SKM-1 (cell line): ENCODE results near the gene ILK.

Experiments
- DNase-seq: peaks from one replicate; lab custom pipeline; 2025; ENCODE audit not compliant: unreplicated experiment; lab: John Stamatoyannopoulos, UW

The ILK gene

DNA sequence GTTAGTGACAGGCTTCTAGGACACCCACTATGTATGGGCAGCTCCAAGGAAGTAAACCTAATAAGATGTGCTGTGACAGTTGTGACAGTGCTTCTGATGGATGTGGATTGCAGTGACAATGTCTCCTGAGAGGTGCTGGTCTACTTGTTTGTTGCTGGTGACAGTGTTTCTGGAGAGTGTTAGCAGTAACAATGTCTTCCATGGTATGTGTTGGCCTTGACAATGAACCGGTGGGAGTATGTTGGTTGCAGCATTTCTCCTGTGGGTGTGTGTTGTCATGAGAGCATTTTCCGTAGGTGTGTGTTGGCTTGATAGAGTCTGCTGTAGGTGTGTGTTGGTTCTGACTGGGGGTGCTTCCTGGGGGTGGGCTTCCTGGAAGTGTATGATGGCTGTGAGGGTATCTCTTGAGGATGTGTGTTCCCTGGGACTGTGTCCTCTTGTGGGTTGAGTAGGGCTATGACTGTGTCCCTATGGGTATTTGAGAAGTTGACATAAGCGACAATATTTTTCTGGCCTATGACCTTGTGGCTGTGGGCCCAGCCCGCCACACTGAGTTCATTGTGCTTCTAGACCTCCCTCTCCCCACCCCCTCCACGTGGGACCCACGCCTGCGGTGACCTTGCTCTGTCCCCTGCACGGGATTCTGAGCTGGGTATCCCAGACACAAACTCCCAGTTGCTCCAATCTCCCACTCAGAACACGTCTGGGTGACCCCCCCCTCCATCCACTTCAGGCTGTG, 50.9 kb downstream of the ILK start:
- DNase-seq = no peak

DNA sequence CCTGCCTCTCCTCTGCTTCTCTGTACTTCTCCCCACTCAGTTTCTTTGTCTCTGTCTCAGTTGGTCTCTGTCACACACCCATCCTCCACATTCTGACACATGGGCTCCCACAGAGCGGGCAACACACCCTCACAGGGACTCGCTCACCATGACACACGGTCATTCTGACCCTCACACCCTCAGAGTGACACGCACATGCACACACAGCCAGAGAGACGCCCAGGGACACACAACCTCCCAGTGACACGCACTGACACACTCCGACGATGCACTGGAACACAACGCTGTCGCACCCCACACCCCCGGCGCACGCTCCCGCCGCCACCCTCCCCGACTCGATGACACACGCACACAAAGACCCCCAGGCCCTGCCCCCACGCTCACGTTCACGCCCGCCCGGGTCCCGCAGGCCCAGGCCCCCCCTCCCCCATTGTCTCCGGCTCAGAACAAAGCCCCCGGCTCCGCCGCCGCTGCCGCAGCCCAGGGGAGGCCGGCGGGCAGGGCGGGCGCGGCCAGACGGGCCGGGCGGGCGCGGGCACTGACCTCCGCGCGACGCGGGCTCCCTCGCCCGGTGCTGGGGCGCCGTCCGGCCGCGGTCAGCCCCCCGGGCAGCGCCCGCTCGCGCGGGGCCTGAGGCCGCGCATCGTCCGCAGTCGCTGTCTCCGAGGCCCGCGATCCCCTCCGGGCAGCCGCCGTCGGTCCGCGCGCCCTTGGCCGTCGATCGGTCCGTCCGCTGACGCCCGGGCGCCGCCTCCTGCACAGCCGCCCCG, 51.6 kb downstream of the ILK start:
- DNase-seq = no peak

DNA sequence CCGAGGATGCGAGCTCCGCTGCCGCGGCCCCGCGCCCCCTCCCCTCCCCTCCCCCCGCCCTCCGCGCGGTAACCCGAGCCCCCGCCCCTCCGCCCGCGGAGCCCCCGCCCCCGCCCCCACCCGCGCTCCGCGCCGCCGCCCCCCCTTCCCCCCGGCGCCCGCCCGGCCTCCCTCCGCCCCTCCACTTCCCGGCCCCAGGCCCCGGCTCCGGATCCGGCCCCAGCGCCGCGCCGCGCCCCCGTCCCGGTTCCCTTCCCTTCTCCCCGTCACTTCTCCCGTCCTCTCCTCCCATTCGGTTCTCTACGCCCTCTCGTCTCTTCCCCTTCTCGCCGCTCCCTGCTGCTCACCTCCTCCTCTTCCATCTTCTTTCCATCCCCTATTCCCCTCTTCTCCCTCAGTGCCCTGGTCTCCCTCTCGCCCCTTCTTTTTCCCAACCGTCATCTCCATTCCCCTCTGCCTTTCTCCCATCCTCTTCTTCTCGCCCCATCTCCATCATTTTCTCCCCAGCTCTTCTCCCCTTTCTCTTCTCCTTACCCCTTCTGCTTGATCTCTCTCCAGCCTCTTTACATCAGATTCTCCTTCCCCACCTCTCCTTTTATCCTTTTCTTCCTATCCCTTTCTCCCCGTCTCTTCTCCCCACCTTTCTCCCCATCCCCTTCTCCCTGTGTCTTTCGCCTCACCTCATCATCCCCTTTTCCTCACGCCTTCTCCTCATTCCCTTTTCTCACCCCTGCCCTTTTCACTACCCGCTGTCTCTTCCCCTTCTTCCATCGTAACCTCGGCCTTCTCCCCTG, 52.4 kb downstream of the ILK start, which contains the start of gene DCHS1:
DCHS1 (minus strand) TSS at position 20 of the 794 bp plus-strand sequence. CDS start 14,196 bp downstream, outside the sequence.
- DNase-seq = no peak

GRCh38 chr11:6656584-6656915, 53.0 kb downstream of the ILK start:
- no peak for DNase-seq

DNA sequence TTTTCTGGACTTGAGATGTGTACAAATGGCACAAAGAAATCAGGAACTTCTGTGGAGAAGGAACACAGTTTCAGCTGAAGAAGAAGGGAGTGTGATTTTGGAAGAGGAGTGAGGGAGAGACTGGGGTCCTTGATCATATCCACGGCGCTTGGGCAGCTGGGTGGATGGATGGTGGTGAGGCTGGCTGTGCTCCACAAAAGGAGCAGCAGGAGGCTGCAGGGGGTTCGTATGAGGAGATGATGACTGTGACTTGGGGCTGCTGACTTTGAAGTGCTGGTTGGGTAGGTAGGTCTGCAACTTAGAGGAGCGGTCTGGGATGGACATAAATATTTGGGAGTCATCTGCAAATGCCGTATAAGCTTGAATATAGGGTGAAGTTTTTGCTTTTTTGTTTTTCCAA, 53.4 kb downstream of the ILK start:
- DNase-seq = no peak

GRCh38 chr11:6657346-6657745, 53.8 kb downstream of the ILK start:
- no peak for DNase-seq

- no peak for DNase-seq
These were observed 55.1 kb downstream of the ILK start for GRCh38 chr11:6658647-6659046.
